SK-N-MC (cell line): Measurements from ENCODE around the gene DDX18.
"Not testable (repeated sequence)": the region's sequence is repeated elsewhere in the genome, so short reads cannot be mapped to it uniquely, and the experiment has no call there.

Experiments
- EZH2 ChIP-seq: fragments of 200-600 bp; sonication (generic); IDR thresholded peaks from one replicate; pipeline ENCODE4 v1.6.1; 2017; ENCODE audit warnings: antibody characterized with exemption
- FOXP2 ChIP-seq: optimal IDR thresholded peaks from 2 replicates; pipeline ENCODE3; 2011; ENCODE audit warnings: mild to moderate bottlenecking, moderate library complexity; ENCODE audit not compliant: insufficient read depth; ENCODE audit errors: extremely low read length, control extremely low read depth
- POLR2AphosphoS5 ChIP-seq: IDR thresholded peaks from 2 replicates; pipeline ENCODE4 v1.6.1; 2012; ENCODE audit warnings: mild to moderate bottlenecking, low read depth, low read length, borderline replicate concordance

- TF ChIP-seq POLR2AphosphoS5, EZH2, FOXP2: not testable (repeated sequence)
Observed at GRCh38 chr2:117803644-117804325, 10.7 kb upstream of the DDX18 start.
